HepG2 (cell line): Measurements from ENCODE around the gene SLC22A7.

Source experiments
- BRD4 ChIP-seq: sonication (generic); formaldehyde crosslinking; IDR thresholded peaks from 2 replicates; pipeline ENCODE4 v1.4.0; 2020; ENCODE audit warnings: missing genetic modification reagents
- ETV6 ChIP-seq: sonication (generic); formaldehyde crosslinking; conservative IDR thresholded peaks from 2 replicates; pipeline ENCODE4 v1.4.0; 2020; ENCODE audit warnings: missing genetic modification reagents

- TF ChIP-seq ETV6 (CRISPR knock-in tag) (no peak), BRD4 (CRISPR knock-in tag) (no peak)
These were observed 11.0 kb downstream of the SLC22A7 start for GRCh38 chr6:43308990-43309477.
